Neural progenitor cell (in vitro differentiated cells): ENCODE measurements around the gene RAPGEF4. TPM values are rescaled to one million over a fixed set of nuclear protein-coding genes. Genes with fewer than 3 reads are reported as not detected.

Experiments used
- DNase-seq: peaks from one replicate; pipeline ENCODE4 v3.0.0-alpha.2; 2016; ENCODE audit warnings: low spot score
- H2AFZ ChIP-seq: fragments of 200-600 bp; sonication (generic); replicated peaks from 2 replicates; pipeline ENCODE4 v1.6.1; 2016; ENCODE audit warnings: antibody characterized with exemption
- H3F3A ChIP-seq: fragments of 200-600 bp; sonication (generic); 2 replicates; pipeline ENCODE4 v1.6.1; 2016; ENCODE audit warnings: antibody characterized with exemption, low read depth
- H3K27ac ChIP-seq: fragments of 200-600 bp; sonication (generic); 2 replicates; pipeline ENCODE4 v1.5.1; 2016; ENCODE audit warnings: mild to moderate bottlenecking
- H3K27me3 ChIP-seq: fragments of 200-600 bp; sonication (generic); 2 replicates; pipeline ENCODE4 v1.6.1; 2016; ENCODE audit warnings: mild to moderate bottlenecking, moderate library complexity
- H3K36me3 ChIP-seq: fragments of 200-600 bp; sonication (generic); 2 replicates; pipeline ENCODE4 v1.5.1; 2016
- H3K4me1 ChIP-seq: fragments of 200-600 bp; sonication (generic); 2 replicates; pipeline ENCODE4 v1.6.1; 2016; ENCODE audit warnings: mixed run types
- H3K4me2 ChIP-seq: fragments of 200-600 bp; sonication (generic); 2 replicates; pipeline ENCODE4 v1.6.1; 2016
- H3K4me3 ChIP-seq: fragments of 200-600 bp; sonication (generic); 2 replicates; pipeline ENCODE4 v1.5.1; 2016
- H3K79me2 ChIP-seq: fragments of 200-600 bp; sonication (generic); 2 replicates; pipeline ENCODE4 v1.6.1; 2016; ENCODE audit warnings: low read depth
- H3K9ac ChIP-seq: fragments of 200-600 bp; sonication (generic); 2 replicates; pipeline ENCODE4 v1.6.1; 2016
- H3K9me3 ChIP-seq: fragments of 200-600 bp; sonication (generic); 2 replicates; pipeline ENCODE4 v1.5.1; 2016; ENCODE audit warnings: low read depth
- H4K20me1 ChIP-seq: fragments of 200-600 bp; sonication (generic); 2 replicates; pipeline ENCODE4 v1.6.1; 2016; ENCODE audit warnings: low read depth
- H3K27ac Mint-ChIP-seq: 3 replicates; pipeline ENCODE4 v1.8.0; 2021; ENCODE audit warnings: mixed read lengths
- H3K27me3 Mint-ChIP-seq: 2 replicates; pipeline ENCODE4 v1.8.0; 2022; ENCODE audit warnings: low read depth, mild to moderate bottlenecking, inconsistent platforms, moderate library complexity, mixed read lengths; ENCODE audit not compliant: insufficient read depth
- H3K36me3 Mint-ChIP-seq: 3 replicates; pipeline ENCODE4 v1.8.0; 2021; ENCODE audit warnings: mixed read lengths
- H3K4me1 Mint-ChIP-seq: 3 replicates; pipeline ENCODE4 v1.8.0; 2021; ENCODE audit warnings: mixed read lengths
- H3K4me3 Mint-ChIP-seq: 3 replicates; pipeline ENCODE4 v1.8.0; 2021; ENCODE audit warnings: mild to moderate bottlenecking, moderate library complexity, mixed read lengths
- H3K9me3 Mint-ChIP-seq: 3 replicates; pipeline ENCODE4 v1.8.0; 2020; ENCODE audit warnings: mixed read lengths
- EZH2 ChIP-seq: fragments of 200-600 bp; sonication (generic); IDR thresholded peaks from 2 replicates; pipeline ENCODE4 v1.6.1; 2017; ENCODE audit warnings: antibody characterized with exemption, mild to moderate bottlenecking, moderate library complexity
- EZH2phosphoT487 ChIP-seq: fragments of 200-600 bp; sonication (generic); IDR thresholded peaks from 2 replicates; pipeline ENCODE4 v1.6.1; 2017; ENCODE audit warnings: antibody characterized with exemption
- total RNA-seq: library from RNA; depleted of rRNA; stranded (reverse); fragments of >200 nt; gene quantifications from 2 replicates; pipeline ENCODE4 v1.2.3, GENCODE V29; 2015; ENCODE audit warnings: low replicate concordance
- TF ChIP-seq, protein P1 (sequence below): fragments of 200-600 bp; sonication (generic); IDR thresholded peaks from 2 replicates; pipeline ENCODE4 v1.5.1; 2017; ENCODE audit warnings: antibody characterized with exemption, mild to moderate bottlenecking

Gene RAPGEF4
- total RNA-seq, 1 donor from 2014 or later: 1.8 TPM

DNA sequence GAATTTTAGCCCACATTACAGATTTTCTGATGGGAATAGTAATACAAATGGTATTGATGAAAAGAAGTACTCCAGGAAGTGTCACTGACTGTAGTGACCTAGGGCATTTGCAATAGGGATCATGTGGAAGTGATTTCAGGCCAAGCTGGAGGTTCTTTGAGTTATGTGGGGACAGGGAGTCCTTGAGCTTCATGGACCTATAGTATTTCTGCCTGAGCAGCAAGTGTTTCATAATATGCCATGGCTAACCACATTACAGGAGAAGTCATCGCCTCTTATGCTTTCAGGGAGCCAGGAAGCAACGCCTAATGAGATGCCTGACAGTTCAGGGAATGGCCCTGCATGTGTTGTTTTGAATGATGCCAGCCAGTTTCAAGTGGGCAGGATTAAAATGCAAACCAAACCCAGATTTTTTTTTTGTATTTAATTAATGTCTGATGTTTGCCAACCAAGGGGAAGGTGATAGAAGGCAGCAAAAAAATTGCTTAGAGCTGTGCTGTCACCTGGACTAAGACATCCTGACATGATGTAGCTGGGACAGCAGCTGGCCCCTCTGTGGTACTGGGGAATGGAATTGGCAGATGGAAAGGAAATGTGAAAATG is 109.5 kb downstream of the RAPGEF4 start:
- Histone ChIP-seq H3K4me2 (no peak overlapping the region), H3K9me3 (no peaks in the 10 kb centered on the region), H3K9ac (no peak overlapping the region), H3K4me1 (no peaks in the 10 kb centered on the region), H3K36me3 (no peaks in the 10 kb centered on the region), H4K20me1 (no peaks in the 10 kb centered on the region), H3F3A (no peaks in the 10 kb centered on the region), H3K4me3 (no peak overlapping the region), H3K27me3 (no peaks in the 10 kb centered on the region), H2AFZ (no peak overlapping the region), H3K79me2 (no peaks in the 10 kb centered on the region), H3K27ac (no peak overlapping the region)
- Mint-ChIP-seq H3K36me3 (no peaks in the 10 kb centered on the region), H3K27ac (no peak overlapping the region), H3K4me3 (no peak overlapping the region), H3K27me3 (no peaks in the 10 kb centered on the region), H3K4me1 (peaks cover 5% of the 10 kb centered on the region), H3K9me3 (no peaks in the 10 kb centered on the region)
- DNase-seq: no peak
- no peak for TF ChIP-seq EZH2phosphoT487
- no peak for TF ChIP-seq EZH2
- TF ChIP-seq, protein P1, sequence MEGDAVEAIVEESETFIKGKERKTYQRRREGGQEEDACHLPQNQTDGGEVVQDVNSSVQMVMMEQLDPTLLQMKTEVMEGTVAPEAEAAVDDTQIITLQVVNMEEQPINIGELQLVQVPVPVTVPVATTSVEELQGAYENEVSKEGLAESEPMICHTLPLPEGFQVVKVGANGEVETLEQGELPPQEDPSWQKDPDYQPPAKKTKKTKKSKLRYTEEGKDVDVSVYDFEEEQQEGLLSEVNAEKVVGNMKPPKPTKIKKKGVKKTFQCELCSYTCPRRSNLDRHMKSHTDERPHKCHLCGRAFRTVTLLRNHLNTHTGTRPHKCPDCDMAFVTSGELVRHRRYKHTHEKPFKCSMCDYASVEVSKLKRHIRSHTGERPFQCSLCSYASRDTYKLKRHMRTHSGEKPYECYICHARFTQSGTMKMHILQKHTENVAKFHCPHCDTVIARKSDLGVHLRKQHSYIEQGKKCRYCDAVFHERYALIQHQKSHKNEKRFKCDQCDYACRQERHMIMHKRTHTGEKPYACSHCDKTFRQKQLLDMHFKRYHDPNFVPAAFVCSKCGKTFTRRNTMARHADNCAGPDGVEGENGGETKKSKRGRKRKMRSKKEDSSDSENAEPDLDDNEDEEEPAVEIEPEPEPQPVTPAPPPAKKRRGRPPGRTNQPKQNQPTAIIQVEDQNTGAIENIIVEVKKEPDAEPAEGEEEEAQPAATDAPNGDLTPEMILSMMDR: no peak

DNA sequence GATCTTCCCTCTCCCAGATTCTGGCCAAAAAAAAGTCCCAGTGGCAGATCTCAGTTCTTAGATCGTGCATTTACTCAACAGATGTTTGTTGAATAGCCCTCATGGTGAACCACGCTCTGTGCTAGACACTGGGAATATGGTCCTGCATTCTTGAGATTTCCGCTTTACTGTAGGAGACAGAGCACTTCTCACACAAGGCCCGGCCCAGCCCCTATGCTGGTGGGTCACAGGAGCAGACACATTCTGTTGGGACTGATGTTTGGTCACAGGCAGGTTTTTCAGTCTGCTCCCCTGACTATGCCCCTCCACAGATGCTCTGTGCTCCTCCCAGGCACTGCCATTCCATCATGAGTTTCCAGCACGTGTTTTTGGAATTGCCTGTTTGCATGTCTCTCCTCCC is 110.9 kb downstream of the RAPGEF4 start:
- Mint-ChIP-seq H3K4me1 (peaks cover 5% of the 10 kb centered on the region), H3K27ac (no peak overlapping the region), H3K9me3 (peaks cover 7% of the 10 kb centered on the region), H3K4me3 (no peak overlapping the region), H3K27me3 (no peaks in the 10 kb centered on the region), H3K36me3 (no peaks in the 10 kb centered on the region)
- H4K20me1 ChIP-seq: no peaks in the 10 kb centered on the region
- no peak overlapping the region for H2AFZ ChIP-seq
- H3F3A ChIP-seq: no peaks in the 10 kb centered on the region
- TF ChIP-seq, protein P1: no peak
- TF ChIP-seq EZH2 (no peak), EZH2phosphoT487 (no peak)
- H3K4me2 ChIP-seq: no peak overlapping the region
- no peaks in the 10 kb centered on the region for H3K4me1 ChIP-seq
- DNase-seq: no peak
- H3K27me3 ChIP-seq: no peaks in the 10 kb centered on the region
- no peaks in the 10 kb centered on the region for H3K79me2 ChIP-seq
- no peaks in the 10 kb centered on the region for H3K36me3 ChIP-seq
- no peak overlapping the region for H3K4me3 ChIP-seq
- H3K9me3 ChIP-seq: no peaks in the 10 kb centered on the region
- no peak overlapping the region for H3K9ac ChIP-seq
- no peak overlapping the region for H3K27ac ChIP-seq

GRCh38 chr2:172847188-172847587 is 111.5 kb downstream of the RAPGEF4 start:
- H3K27ac Mint-ChIP-seq: no peak overlapping the region
- no peaks in the 10 kb centered on the region for H3K27me3 Mint-ChIP-seq
- Histone ChIP-seq H3K9ac (no peak overlapping the region), H3K4me2 (no peak overlapping the region), H2AFZ (no peak overlapping the region), H3K4me3 (no peak overlapping the region), H4K20me1 (no peaks in the 10 kb centered on the region), H3K36me3 (no peaks in the 10 kb centered on the region), H3K9me3 (no peaks in the 10 kb centered on the region), H3K27ac (no peak overlapping the region), H3K79me2 (no peaks in the 10 kb centered on the region), H3K27me3 (no peaks in the 10 kb centered on the region), H3F3A (no peaks in the 10 kb centered on the region), H3K4me1 (no peaks in the 10 kb centered on the region)
- H3K4me3 Mint-ChIP-seq: no peak overlapping the region
- peaks cover 7% of the 10 kb centered on the region for H3K9me3 Mint-ChIP-seq
- H3K36me3 Mint-ChIP-seq: no peaks in the 10 kb centered on the region
- no peak for DNase-seq
- H3K4me1 Mint-ChIP-seq: peaks cover 5% of the 10 kb centered on the region
- TF ChIP-seq, protein P1: no peak
- TF ChIP-seq EZH2phosphoT487: no peak
